ENCODE data around the gene SSBP3. TPM values are rescaled to one million over a fixed set of nuclear protein-coding genes. Genes with fewer than 3 reads are reported as not detected.
"Not testable (repeated sequence)": the region's sequence is repeated elsewhere in the genome, so short reads cannot be mapped to it uniquely, and the experiment has no call there.

SSBP3 gene
- total and polyA plus RNA-seq, 2 experiments from 2014 or later: 47.4 to 68.6 TPM

DNA sequence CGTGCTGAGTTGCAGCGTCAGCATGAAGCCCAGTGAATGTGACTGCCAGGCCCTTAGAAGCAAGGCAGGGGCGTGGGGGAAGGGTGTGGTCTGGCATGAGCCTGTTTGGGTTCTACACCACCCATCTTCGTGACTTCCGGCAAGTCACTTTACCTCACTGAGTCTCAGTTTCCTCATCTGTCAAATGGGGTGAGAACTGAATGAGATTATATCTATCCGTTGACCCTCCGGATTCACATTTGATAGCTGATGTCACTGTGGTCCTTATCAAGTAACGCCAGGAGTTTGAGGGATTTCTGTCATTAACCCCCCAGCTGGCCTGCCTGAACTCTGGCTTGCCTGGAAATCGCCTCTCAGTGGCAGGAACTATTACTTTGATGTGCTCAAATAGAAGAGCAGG is 190.7 kb downstream of the SSBP3 start (continued):
- TF ChIP-seq, protein P1, sequence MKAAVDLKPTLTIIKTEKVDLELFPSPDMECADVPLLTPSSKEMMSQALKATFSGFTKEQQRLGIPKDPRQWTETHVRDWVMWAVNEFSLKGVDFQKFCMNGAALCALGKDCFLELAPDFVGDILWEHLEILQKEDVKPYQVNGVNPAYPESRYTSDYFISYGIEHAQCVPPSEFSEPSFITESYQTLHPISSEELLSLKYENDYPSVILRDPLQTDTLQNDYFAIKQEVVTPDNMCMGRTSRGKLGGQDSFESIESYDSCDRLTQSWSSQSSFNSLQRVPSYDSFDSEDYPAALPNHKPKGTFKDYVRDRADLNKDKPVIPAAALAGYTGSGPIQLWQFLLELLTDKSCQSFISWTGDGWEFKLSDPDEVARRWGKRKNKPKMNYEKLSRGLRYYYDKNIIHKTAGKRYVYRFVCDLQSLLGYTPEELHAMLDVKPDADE (IDR thresholded peaks at IDR 0.05): no peak
- no peak for TF ChIP-seq CREB1 (CRISPR knock-in tag; IDR thresholded peaks at IDR 0.05; ENCODE audit: low read depth)
- no peak for TF ChIP-seq NANOG (IDR thresholded peaks at IDR 0.05; ENCODE audit: borderline replicate concordance)
- no peak for TF ChIP-seq CTCF (conservative IDR thresholded peaks at IDR 0.05; ENCODE audit: low read depth in 2 of 2)

- H3K4me1 ChIP-seq (ENCODE audit: insufficient read depth): no peaks in the 10 kb centered on the region
- H2AFZ ChIP-seq: no peak overlapping the region
- peaks cover 42% of the 10 kb centered on the region for H3K36me3 ChIP-seq (ENCODE audit: insufficient read depth)
- no peak for DNase-seq (ENCODE audit: low spot score)
- peaks cover 92% of the 10 kb centered on the region for H3K36me3 Mint-ChIP-seq (ENCODE audit: low read depth)
- no peaks in the 10 kb centered on the region for H3F3A ChIP-seq (replicated peaks; ENCODE audit: low read depth)
- no peaks in the 10 kb centered on the region for H3K9me3 Mint-ChIP-seq
- no peak overlapping the region for H3K4me3 ChIP-seq
- TF ChIP-seq CREB1 (CRISPR knock-in tag; IDR thresholded peaks at IDR 0.05; ENCODE audit: low read depth) (no peak), NANOG (IDR thresholded peaks at IDR 0.05; ENCODE audit: borderline replicate concordance) (no peak), CTCF (conservative IDR thresholded peaks at IDR 0.05; ENCODE audit: low read depth in 2 of 2) (no peak), ZNF114 (CRISPR knock-in tag; IDR thresholded peaks at IDR 0.05) (no peak), STAT1 (IDR thresholded peaks at IDR 0.05; ENCODE audit: unreplicated experiment) (no peak)
- TF ChIP-seq, protein P2, sequence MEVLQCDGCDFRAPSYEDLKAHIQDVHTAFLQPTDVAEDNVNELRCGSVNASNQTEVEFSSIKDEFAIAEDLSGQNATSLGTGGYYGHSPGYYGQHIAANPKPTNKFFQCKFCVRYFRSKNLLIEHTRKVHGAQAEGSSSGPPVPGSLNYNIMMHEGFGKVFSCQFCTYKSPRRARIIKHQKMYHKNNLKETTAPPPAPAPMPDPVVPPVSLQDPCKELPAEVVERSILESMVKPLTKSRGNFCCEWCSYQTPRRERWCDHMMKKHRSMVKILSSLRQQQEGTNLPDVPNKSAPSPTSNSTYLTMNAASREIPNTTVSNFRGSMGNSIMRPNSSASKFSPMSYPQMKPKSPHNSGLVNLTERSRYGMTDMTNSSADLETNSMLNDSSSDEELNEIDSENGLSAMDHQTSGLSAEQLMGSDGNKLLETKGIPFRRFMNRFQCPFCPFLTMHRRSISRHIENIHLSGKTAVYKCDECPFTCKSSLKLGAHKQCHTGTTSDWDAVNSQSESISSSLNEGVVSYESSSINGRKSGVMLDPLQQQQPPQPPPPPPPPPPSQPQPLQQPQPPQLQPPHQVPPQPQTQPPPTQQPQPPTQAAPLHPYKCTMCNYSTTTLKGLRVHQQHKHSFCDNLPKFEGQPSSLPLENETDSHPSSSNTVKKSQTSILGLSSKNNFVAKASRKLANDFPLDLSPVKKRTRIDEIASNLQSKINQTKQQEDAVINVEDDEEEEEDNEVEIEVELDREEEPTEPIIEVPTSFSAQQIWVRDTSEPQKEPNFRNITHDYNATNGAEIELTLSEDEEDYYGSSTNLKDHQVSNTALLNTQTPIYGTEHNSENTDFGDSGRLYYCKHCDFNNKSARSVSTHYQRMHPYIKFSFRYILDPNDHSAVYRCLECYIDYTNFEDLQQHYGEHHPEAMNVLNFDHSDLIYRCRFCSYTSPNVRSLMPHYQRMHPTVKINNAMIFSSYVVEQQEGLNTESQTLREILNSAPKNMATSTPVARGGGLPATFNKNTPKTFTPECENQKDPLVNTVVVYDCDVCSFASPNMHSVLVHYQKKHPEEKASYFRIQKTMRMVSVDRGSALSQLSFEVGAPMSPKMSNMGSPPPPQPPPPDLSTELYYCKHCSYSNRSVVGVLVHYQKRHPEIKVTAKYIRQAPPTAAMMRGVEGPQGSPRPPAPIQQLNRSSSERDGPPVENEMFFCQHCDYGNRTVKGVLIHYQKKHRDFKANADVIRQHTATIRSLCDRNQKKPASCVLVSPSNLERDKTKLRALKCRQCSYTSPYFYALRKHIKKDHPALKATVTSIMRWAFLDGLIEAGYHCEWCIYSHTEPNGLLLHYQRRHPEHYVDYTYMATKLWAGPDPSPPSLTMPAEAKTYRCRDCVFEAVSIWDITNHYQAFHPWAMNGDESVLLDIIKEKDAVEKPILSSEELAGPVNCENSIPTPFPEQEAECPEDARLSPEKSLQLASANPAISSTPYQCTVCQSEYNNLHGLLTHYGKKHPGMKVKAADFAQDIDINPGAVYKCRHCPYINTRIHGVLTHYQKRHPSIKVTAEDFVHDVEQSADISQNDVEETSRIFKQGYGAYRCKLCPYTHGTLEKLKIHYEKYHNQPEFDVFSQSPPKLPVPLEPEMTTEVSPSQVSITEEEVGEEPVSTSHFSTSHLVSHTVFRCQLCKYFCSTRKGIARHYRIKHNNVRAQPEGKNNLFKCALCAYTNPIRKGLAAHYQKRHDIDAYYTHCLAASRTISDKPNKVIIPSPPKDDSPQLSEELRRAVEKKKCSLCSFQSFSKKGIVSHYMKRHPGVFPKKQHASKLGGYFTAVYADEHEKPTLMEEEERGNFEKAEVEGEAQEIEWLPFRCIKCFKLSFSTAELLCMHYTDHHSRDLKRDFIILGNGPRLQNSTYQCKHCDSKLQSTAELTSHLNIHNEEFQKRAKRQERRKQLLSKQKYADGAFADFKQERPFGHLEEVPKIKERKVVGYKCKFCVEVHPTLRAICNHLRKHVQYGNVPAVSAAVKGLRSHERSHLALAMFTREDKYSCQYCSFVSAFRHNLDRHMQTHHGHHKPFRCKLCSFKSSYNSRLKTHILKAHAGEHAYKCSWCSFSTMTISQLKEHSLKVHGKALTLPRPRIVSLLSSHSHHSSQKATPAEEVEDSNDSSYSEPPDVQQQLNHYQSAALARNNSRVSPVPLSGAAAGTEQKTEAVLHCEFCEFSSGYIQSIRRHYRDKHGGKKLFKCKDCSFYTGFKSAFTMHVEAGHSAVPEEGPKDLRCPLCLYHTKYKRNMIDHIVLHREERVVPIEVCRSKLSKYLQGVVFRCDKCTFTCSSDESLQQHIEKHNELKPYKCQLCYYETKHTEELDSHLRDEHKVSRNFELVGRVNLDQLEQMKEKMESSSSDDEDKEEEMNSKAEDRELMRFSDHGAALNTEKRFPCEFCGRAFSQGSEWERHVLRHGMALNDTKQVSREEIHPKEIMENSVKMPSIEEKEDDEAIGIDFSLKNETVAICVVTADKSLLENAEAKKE (CRISPR knock-in tag; IDR thresholded peaks at IDR 0.05): no peak
- TF ChIP-seq, protein P1 (IDR thresholded peaks at IDR 0.05): no peak
- no peak overlapping the region for H3K4me3 Mint-ChIP-seq
- ATAC-seq: no peak
- no peak overlapping the region for H3K27ac ChIP-seq (ENCODE audit: low read depth)
- H3K27me3 Mint-ChIP-seq (ENCODE audit: insufficient read depth, low read depth, poor library complexity): peaks cover 2% of the 10 kb centered on the region
- no peak overlapping the region for H3K27ac Mint-ChIP-seq
- no peaks in the 10 kb centered on the region for H3K9me2 ChIP-seq (ENCODE audit: insufficient read depth)
- H3K27me3 ChIP-seq (ENCODE audit: insufficient read depth): no peaks in the 10 kb centered on the region
- H3K79me2 ChIP-seq (replicated peaks; ENCODE audit: insufficient read depth): no peaks in the 10 kb centered on the region
- H3K4me2 ChIP-seq: no peak overlapping the region
- H3K4me1 Mint-ChIP-seq: no peaks in the 10 kb centered on the region; the same call in 2 of the 3 replicates
- H4K20me1 ChIP-seq (replicated peaks; ENCODE audit: insufficient read depth): peaks cover 6% of the 10 kb centered on the region; the same call in 1 of the 2 replicates
These were observed 193.3 kb downstream of the SSBP3 start for GRCh38 chr1:54212872-54213271.

GRCh38 chr1:54207896-54208295 is 198.3 kb downstream of the SSBP3 start:
- not testable (repeated sequence) for H3K27ac ChIP-seq (ENCODE audit: low read depth); H3K27me3 Mint-ChIP-seq (ENCODE audit: insufficient read depth, low read depth, poor library complexity); H3K27me3 ChIP-seq (ENCODE audit: insufficient read depth); H3K4me1 ChIP-seq (ENCODE audit: insufficient read depth); DNase-seq (ENCODE audit: low spot score); ATAC-seq; H3K27ac Mint-ChIP-seq; H3K4me3 Mint-ChIP-seq; H3K4me1 Mint-ChIP-seq; H3K9me3 Mint-ChIP-seq; H3K9me2 ChIP-seq (ENCODE audit: insufficient read depth); H2AFZ ChIP-seq; H3K4me2 ChIP-seq; H3F3A ChIP-seq (replicated peaks; ENCODE audit: low read depth); H3K4me3 ChIP-seq
- peaks cover 11% of the 10 kb centered on the region for H3K79me2 ChIP-seq (replicated peaks; ENCODE audit: insufficient read depth)
- peaks cover 75% of the 10 kb centered on the region for H3K36me3 Mint-ChIP-seq (ENCODE audit: low read depth)
- peaks cover 44% of the 10 kb centered on the region for H3K36me3 ChIP-seq (ENCODE audit: insufficient read depth)
- H4K20me1 ChIP-seq (replicated peaks; ENCODE audit: insufficient read depth): peaks cover 18% of the 10 kb centered on the region
